ENCODE data around the gene NUP210L. TPM values are rescaled to one million over a fixed set of nuclear protein-coding genes. Genes with fewer than 3 reads are reported as not detected.

The NUP210L gene
- total and polyA plus RNA-seq, 9 of the 15 experiments (the other 6 are each of a cell fraction or from before 2014, with no cell fraction given): 0.01 to 0.04 TPM; not detected in 7

- no peak overlapping the region for H3K4me2 ChIP-seq (ENCODE audit: insufficient read depth, low read length)
- H4K20me1 ChIP-seq (replicated peaks; ENCODE audit: control insufficient read depth, insufficient read depth, low read length): no peaks in the 10 kb centered on the region
- H3K9me3 ChIP-seq (replicated peaks; ENCODE audit: control insufficient read depth, insufficient read depth, low read depth, low read length): no peaks in the 10 kb centered on the region
- H3K9me1 ChIP-seq (ENCODE audit: control insufficient read depth, insufficient read depth, low read length): no peaks in the 10 kb centered on the region
- WGBS (ENCODE audit: insufficient coverage, low coverage, missing lambda C conversion rate): 5% methylated on average over 2 of the region's 2 CpGs
- BruUV-seq (replicated peaks): no TSS peak
- H3K79me2 ChIP-seq (ENCODE audit: control insufficient read depth, insufficient read depth, low read length): no peaks in the 10 kb centered on the region
- ATAC-seq (no peak), FAIRE-seq (no peak), DNase-seq (ENCODE audit: extremely low read depth in 1 of 4, low spot score in 3 of 4) (no peak)
- H3K4me1 ChIP-seq (replicated peaks in 1 of 2; ENCODE audit: control insufficient read depth in 2 of 2, insufficient read depth in 2 of 2, low read length in 2 of 2): no peaks in the 10 kb centered on the region
- H3K36me3 ChIP-seq (ENCODE audit: control insufficient read depth, insufficient read depth, low read length): no peaks in the 10 kb centered on the region
- no peak overlapping the region for H3K27ac ChIP-seq (ENCODE audit: extremely low read depth, low read depth, low read length)
- POLR2A ChIA-PET: interaction anchor here (0.6 to 1.1 kb wide), 3 partner anchors 23 to 1443 kb away, joined by 3 to 4 read pairs (median 4); no protein-coding TSS in a partner anchor
- in situ Hi-C loops (cut with MboI): no loop called here
- CTCF ChIA-PET (ENCODE audit: low intra/inter-chr PET ratio): no interaction called here
- H3K9ac ChIP-seq (ENCODE audit: insufficient read depth in 1 of 2, low read depth in 2 of 2, low read length in 2 of 2): no peak overlapping the region
- no peak overlapping the region for H2AFZ ChIP-seq (ENCODE audit: low read depth, low read length)
- intact Hi-C loops (cut with micrococcal nuclease): no loop called here
- H3K27me3 ChIP-seq (ENCODE audit: control insufficient read depth in 2 of 2, insufficient read depth in 2 of 2, low read length in 2 of 2): peaks cover 4 to 13% of the 10 kb centered on the region in 2 experiments; a peak in 2 of 5 replicates
- no peak overlapping the region for H3K4me3 ChIP-seq
- TF ChIP-seq ZMIZ1 (IDR thresholded peaks at IDR 0.05; ENCODE audit: low read depth in 2 of 2, low read length in 2 of 2) (no peak), E2F4 (CRISPR knock-in tag; IDR thresholded peaks at IDR 0.05; ENCODE audit: low read depth) (no peak), GMEB1 (CRISPR knock-in tag; IDR thresholded peaks at IDR 0.05) (no peak), ARNT (IDR thresholded peaks at IDR 0.05) (no peak), NR2F6 (CRISPR knock-in tag; IDR thresholded peaks at IDR 0.05) (no peak), KDM4B (IDR thresholded peaks at IDR 0.05; ENCODE audit: borderline replicate concordance in 2 of 2, low read depth in 1 of 2) (no peak), ZNF766 (CRISPR knock-in tag; conservative IDR thresholded peaks at IDR 0.05) (no peak), MAZ (CRISPR knock-in tag; conservative IDR thresholded peaks at IDR 0.05 in 1 of 2, IDR thresholded peaks at IDR 0.05 in 1 of 2) (no peak), POLR2H (tag; IDR thresholded peaks at IDR 0.05; ENCODE audit: low read depth) (no peak), MITF (IDR thresholded peaks at IDR 0.05) (no peak), BCOR (IDR thresholded peaks at IDR 0.05) (no peak), ZNF444 (CRISPR knock-in tag; IDR thresholded peaks at IDR 0.05) (no peak), YBX1 (IDR thresholded peaks at IDR 0.05) (no peak), MED1 (CRISPR knock-in tag; IDR thresholded peaks at IDR 0.05; ENCODE audit: borderline replicate concordance) (no peak), POLR3G (IDR thresholded peaks at IDR 0.05; ENCODE audit: extremely low read depth, insufficient read length, insufficient replicate concordance) (no peak), BRCA1 (IDR thresholded peaks at IDR 0.05) (no peak), BRCA1 (CRISPR knock-in tag; IDR thresholded peaks at IDR 0.05) (no peak)
These were observed 57.0 kb downstream of the NUP210L start for GRCh38 chr1:154097873-154098272.

Measured in K562 (cell line).